Daoy (cell line): ENCODE results near the gene RBM15. TPM values are rescaled to one million over a fixed set of nuclear protein-coding genes. Genes with fewer than 3 reads are reported as not detected.

Experiments used
- DNase-seq: peaks from one replicate; pipeline ENCODE4 v3.0.0-alpha.2; 2015; ENCODE audit warnings: low read depth
- total RNA-seq: library from RNA; depleted of rRNA; stranded (reverse); fragments of >200 nt; shearing (Covaris generic); gene quantifications from 2 replicates; pipeline ENCODE4 v1.2.3, GENCODE V29; 2014

Gene RBM15
- total RNA-seq, 1 experiment from 2014 or later: 39.1 TPM

GRCh38 chr1:110321045-110321444, 18.1 kb upstream of the RBM15 start:
- no peak for DNase-seq

GRCh38 chr1:110321846-110322245, 17.3 kb upstream of the RBM15 start:
- DNase-seq: no peak

DNA sequence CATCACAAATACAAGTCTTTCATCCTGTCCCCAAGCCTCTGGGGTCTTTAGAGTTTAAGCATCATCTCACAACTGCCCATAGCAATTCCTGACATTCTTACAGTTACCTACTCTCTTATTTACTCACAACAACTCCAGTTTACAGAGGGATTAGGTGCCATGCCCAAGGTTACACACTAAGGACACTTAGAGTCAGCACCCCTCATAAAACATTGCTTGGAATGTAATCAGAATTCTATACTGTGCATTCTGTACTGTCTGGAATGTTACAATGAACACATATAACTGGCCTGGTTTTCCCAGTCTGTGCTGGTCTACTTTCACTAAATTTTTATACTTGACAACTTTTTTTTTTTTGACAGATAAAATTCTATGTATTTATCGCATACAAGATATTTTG, 14.5 kb upstream of the RBM15 start:
- no peak for DNase-seq

DNA sequence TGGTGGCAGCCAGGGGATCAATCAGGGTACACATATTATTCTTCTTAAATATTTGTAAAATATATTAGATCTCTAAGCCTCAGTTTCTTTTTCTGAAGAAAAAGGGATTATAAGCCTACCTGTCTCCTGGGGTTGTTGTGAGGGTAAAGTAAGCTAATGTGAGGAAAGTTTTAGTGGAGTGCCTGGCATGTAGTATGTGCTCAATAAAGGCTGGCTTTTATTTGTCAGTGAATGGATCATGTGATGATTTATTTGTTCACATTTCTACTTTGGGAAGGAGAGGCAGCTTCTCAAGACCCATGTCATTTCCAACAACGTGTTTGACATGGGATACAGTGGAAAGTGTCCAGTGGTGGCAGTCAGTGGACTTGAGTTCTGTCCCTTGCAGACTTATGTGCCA, 12.4 kb upstream of the RBM15 start:
- DNase-seq: no peak

- no peak for DNase-seq
Observed at GRCh38 chr1:110328274-110328673, 10.9 kb upstream of the RBM15 start.

- no peak for DNase-seq
Observed at GRCh38 chr1:110328700-110329099, 10.5 kb upstream of the RBM15 start.

DNA sequence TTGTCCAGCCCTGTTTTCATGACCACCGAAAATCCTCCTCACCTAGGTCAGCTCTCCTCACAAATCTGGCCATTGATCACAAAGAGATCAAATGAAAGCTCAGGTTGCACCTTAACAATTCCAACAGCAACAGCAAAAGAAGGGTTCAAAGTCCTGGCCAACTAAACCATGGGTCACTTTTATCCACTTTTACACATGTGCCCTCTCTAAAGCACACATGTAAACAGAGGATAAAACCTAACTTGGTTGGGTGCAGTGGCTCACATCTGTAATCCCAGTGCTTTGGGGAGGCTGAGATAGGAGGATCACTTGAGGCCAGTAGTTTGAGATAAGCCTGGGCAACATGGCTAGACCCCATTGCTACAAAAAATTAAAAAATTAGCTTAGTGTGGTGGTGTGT, 3.9 kb upstream of the RBM15 start:
- no peak for DNase-seq

DNA sequence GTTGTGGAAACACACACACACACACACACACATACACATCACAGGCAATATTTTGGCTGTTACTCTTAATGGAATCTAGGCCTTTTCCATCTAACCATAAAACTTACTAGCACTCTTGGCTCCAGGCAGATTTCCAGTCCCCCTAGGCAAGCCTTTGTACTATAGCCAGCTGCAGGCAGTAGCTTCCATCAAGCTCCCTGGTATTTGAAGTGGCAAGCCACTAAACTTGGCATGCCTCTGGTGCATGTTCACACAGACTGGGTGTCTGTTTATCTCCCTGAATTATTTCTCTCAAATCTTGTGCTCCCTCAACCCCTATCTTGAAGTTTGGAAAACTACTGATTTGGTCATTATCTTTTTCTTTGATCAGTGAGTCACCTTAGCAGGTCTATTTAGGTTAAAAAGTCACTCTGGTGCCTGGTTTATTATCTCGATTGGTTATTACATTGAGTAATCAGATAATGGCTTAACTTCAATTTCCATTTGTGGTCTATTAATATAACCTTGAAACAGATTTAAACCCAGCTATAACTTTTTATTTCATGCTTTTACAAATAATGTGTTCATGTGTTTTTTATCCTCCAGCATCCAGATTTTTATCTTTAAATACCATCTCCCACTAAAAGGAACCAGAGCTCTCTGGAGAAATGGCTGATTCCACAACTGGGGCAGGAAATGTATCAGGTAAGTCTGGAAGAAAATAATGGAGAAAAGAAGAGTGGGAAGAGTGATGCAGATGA, 2.7 kb upstream of the RBM15 start:
- DNase-seq: peak; percentile 30

- peak; percentile 73 for DNase-seq
Observed at GRCh38 chr1:110337704-110338308, 1.4 kb upstream of the RBM15 start.

GRCh38 chr1:110338309-110338885, 780 bp upstream of the RBM15 start:
- no peak for DNase-seq

DNA sequence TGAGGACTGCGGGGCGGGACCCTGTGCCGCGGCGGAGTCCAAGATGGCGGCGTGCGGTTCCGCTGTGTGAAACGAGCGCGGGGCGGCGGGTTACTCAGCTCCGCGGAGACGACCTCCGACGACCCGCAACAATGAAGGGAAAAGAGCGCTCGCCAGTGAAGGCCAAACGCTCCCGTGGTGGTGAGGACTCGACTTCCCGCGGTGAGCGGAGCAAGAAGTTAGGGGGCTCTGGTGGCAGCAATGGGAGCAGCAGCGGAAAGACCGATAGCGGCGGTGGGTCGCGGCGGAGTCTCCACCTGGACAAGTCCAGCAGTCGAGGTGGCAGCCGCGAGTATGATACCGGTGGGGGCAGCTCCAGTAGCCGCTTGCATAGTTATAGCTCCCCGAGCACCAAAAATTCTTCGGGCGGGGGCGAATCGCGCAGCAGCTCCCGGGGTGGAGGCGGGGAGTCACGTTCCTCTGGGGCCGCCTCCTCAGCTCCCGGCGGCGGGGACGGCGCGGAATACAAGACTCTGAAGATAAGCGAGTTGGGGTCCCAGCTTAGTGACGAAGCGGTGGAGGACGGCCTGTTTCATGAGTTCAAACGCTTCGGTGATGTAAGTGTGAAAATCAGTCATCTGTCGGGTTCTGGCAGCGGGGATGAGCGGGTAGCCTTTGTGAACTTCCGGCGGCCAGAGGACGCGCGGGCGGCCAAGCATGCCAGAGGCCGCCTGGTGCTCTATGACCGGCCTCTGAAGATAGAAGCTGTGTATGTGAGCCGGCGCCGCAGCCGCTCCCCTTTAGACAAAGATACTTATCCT, 430 bp downstream of the RBM15 start:
- peak; percentile 59 for DNase-seq

- no peak for DNase-seq
Observed at GRCh38 chr1:110340207-110340468, 961 bp downstream of the RBM15 start.

- no peak for DNase-seq
Observed at GRCh38 chr1:110341146-110341871, 2.1 kb downstream of the RBM15 start.

DNA sequence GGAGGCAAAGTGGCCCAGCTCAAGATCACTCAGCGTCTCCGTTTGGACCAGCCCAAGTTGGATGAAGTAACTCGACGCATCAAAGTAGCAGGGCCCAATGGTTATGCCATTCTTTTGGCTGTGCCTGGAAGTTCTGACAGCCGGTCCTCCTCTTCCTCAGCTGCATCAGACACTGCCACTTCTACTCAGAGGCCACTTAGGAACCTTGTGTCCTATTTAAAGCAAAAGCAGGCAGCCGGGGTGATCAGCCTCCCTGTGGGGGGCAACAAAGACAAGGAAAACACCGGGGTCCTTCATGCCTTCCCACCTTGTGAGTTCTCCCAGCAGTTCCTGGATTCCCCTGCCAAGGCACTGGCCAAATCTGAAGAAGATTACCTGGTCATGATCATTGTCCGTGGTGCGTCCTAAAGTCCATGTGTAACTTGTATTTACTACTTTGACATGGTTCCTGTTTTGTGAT, 2.7 kb downstream of the RBM15 start:
- DNase-seq: no peak

- DNase-seq: no peak
Observed at GRCh38 chr1:110343249-110343648, 4.1 kb downstream of the RBM15 start.

DNA sequence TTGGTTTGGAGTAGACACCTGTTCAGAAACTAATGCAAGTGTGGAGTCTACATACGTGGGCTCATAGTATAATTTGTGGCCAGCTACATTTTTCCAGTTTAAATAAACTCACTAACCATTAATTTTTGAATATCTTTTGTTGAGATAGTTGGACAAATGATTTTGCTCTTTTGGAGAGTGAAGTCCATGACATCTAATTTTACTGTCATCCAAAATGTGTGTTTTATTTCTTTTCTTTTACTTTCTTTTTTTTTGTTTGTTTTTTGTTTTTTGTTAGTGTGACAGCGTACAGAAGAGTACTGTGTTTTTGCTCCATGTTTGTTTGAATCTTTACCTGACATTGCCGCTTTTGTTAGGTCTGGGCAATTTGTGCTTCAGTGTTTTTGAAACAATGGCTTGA, 5.0 kb downstream of the RBM15 start:
- DNase-seq: no peak

DNA sequence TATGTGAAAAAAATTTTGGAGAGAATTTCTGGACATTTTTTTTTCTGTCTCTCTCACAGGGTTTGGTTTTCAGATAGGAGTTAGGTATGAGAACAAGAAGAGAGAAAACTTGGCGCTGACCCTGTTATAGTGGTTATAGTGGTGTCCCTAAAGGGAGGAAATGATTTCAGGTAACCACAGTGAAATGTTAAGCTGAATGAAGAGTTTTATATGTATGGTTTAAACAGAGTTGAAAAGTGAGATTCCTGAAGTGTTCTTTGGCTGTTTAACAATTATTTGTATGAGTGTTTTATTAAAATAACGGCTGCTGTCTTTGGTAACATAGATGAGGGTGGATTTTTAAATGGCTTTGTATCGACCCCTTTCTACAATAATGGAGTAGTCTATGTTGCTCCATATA, 6.3 kb downstream of the RBM15 start:
- no peak for DNase-seq

DNA sequence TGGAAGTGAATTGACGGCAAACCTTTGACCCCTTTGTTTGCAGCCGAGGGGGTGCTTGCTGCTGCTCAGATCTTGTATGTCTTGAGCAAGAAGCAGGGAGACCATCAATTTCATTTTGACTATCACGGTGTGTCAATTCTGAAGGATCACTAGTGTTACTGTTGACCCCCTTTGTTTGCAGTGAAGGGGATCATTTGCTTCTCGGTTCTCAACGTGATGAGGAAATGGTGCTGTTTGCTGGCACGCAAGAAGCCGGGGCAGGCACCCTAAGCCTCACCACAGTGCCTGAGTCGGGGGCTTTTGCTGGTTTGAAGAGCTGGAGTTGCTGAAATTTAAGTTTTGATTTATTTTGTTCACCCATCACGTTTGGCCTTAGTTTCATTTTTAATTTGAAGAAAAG, 7.5 kb downstream of the RBM15 start:
- no peak for DNase-seq

GRCh38 chr1:110347182-110347893, 8.2 kb downstream of the RBM15 start:
- DNase-seq: no peak

DNA sequence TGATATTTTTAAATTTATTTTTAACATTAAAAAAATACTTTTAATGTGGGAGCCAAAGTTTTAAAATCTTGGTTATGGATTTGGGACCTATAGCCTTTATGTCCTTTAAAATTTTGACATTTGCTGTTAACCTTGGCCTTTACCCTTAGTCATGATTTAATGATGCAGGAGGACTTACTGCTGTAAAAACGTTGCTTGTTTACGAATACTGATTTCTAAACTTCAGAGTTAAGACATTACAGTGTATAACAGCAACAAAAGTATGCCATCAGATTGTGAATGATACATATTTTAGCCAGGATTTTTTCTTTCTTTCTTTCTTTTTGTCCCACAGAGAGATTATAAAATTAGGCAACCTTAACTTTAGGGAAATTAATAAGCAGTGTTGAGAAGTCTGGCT, 8.9 kb downstream of the RBM15 start:
- DNase-seq: no peak

GRCh38 chr1:110348771-110349170, 9.6 kb downstream of the RBM15 start:
- DNase-seq: no peak
